NCI-H524 treated with DMSO at 0.1 percent for 48 hours (cell line): ENCODE results near the gene INSRR.

Experiments used
- DNase-seq: peaks from one replicate; lab custom pipeline; 2025; lab: John Stamatoyannopoulos, UW

The INSRR gene

DNA sequence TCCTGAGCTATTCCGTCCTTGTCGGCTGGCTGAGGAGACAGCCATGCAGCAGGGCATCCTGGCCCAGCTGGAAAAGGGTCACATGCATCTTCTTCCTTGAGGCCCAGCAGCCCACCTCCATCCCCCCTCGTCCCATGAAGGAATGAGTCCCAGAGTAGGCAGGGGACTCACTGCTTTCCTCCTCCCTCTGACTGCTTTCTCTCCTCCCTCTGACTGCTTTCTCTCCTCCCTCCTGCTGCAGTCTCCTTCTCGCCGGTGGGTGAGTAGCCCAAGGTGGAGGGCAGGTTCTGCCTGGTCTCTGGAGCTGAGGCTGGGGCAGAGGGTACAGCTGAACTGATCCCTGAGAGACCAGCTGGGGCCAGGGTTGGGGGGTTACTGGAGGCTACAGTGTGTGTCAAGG is 15.2 kb upstream of the INSRR start:
- no peak for DNase-seq

DNA sequence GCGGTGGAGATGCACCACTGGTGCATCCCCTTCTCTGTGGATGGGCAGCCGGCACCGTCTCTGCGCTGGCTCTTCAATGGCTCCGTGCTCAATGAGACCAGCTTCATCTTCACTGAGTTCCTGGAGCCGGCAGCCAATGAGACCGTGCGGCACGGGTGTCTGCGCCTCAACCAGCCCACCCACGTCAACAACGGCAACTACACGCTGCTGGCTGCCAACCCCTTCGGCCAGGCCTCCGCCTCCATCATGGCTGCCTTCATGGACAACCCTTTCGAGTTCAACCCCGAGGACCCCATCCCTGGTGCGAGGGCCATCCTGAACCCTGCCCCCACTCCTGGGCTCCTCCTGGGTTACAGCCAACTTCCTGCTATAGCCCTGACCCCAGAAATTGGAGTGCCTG is 14.7 kb upstream of the INSRR start:
- no peak for DNase-seq

DNA sequence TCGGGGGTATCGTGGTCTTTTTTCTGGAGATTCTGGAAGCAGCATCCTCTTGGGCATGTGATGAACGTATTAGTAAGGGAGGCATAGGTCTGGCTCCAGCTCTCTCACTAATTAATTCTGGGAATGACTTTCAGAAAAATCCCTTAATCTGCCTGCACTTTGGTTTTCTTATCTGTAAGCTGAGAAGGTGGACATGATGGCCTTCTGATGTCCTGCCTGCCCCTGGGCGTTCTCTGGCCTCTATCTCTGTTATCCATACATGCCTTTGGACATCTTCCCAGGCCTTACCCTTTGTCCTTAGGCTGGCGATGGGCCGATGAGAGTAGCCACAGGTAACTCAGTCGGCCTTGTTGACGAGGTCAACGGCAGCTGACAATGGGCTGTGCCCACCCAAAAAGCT is 10.5 kb upstream of the INSRR start:
- DNase-seq: no peak

DNA sequence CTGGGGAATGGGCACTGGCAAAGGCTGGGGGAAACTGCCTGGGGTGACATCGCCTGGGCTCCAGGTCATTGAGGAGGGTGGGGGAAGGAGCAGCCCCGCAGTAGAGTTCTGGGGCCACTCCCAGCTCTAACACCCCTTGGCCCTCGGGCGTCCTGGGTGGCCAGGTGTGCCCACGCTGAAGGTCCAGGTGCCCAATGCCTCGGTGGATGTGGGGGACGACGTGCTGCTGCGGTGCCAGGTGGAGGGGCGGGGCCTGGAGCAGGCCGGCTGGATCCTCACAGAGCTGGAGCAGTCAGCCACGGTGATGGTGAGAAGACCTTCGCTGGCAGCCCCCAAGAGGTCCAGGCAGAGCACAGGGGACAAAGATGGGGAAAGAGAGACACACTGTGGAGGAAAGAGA is 9.4 kb upstream of the INSRR start:
- DNase-seq: no peak

DNA sequence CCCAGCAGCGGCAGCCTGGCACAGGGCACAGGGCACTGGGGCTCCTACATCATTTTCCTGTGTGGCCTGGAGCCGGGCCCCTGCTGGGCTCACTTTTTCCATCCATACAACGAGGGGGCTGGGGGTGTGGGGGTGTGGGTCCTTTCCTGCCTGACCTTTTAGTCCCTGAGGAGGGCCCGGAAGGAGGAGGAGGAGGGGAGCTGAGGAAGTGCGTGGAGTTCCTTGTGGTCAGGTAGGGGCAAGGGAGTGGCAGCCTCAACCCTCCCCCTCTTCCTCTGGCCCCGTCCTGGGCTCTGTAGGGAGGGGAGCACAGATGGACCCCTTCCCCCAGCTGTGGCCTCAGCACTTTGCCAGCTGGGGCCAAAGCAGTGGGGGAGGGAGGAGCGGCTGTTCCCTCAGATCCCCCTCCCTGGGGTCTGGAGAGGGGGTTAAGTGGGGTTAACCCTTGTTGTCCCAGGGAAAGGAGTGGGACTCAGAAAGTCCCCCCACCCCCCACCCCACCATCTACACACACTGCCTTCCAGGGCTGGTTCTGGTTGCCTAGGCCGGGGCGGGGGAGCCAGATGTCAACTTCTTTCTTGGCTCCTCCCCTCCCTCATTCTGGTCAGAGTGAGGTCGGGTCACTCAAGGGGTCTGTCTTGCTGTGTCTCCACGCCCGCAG is 7.5 kb upstream of the INSRR start:
- DNase-seq: no peak

DNA sequence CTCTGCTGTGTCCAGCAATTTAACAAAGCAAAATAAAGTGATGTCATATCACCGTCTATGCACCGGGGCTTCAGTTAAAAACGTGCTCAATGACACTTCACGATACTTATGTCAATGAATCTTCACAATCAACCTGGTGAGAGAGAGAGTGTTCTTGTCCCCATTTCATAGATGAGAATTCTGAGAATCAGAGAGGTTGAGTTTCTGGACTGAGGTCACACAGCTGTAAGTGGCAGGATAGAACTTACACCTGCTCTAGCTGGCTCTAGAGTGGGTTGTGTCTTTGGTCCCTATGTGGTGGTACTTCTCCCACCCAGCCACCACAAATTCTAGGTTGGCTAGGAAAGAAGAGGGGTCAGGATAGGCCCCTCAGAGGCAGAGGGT is 6.9 kb upstream of the INSRR start:
- no peak for DNase-seq

DNA sequence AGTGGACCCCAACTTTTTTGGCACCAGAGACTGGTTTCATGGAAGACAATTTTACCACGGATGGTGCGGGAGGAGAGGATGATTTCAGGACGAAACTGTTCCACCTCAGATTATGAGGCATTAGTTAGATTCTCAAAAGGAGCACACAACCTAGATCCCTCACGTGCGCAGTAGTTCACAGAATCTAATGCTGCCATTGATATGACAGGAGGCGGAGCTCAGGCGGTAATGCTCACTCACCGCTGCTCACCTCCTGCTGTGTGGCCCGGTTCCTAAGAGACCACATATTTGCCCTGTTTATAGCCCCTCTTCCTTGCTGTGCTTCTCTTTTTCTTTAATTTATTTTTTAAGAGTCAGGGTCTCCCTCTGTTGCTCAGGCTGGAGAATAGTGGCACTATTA is 6.3 kb upstream of the INSRR start:
- DNase-seq: no peak

DNA sequence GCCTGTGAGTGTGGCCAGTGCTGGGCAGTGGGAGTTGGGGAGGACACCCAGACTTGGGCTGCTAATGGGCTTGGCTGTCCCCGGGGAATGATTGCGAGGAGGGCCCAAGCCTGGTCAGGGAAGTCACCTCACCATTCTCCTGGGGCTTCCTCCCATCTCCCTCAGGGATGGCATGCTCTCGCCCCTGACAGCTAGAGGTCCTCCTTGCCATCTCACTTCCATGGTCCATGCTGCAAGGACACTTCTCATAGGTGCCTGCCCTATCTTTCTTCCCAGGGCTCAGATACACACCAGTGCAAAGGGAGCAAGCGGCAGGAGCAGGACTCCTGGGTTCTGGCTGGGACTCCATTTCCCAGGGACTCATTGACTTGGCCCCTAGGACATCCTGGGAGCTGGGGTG is 5.9 kb upstream of the INSRR start:
- DNase-seq: no peak

DNA sequence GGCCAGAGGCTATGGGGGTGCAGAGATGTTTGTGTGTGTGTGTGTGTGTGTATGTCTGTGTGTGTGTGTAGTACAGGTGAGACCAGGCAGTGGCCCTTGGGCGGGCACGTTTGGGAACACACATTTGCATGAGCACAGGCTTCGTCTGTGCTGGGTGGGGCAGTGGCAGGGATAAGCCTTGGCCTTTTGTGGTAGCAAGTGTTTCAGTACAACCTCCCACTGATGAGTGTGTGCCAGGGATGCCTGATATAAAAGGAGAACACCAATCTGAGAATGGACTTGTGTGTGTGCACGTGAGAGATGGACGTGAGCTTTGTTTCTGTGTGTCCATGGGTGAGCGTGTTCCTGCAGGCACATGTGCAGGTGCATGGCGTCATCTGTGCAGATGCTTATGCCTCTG is 4.7 kb upstream of the INSRR start:
- no peak for DNase-seq

DNA sequence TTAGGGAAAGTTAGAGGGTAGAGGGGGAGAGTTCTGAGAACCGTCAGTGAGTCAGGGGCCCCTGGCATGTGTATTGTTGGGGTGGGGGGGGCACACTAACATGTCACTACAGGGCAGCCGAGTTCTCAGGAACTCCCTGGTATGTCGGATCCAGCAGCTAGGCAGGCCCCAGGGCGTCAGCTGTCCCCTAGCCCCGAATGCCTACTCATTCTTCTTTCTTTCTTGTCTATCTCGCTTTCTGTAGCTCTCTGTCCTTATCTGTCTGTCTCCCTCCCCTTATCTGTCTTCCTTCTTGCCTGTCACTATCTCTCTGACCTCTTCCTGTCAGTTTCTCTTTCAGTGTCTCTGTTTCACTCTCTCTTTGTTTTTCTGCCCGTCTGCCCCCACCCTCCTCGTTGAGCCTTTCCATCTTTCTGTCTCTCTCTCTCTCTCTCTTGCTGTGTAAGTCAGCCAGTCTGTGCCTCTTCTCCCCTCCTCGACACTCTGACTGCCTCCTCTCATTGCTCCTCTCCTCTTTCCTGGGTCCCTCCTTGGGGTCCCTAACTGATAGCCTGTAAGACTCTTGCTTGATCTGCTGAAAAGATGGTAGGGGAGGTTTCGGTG is 4.2 kb upstream of the INSRR start:
- no peak for DNase-seq

DNA sequence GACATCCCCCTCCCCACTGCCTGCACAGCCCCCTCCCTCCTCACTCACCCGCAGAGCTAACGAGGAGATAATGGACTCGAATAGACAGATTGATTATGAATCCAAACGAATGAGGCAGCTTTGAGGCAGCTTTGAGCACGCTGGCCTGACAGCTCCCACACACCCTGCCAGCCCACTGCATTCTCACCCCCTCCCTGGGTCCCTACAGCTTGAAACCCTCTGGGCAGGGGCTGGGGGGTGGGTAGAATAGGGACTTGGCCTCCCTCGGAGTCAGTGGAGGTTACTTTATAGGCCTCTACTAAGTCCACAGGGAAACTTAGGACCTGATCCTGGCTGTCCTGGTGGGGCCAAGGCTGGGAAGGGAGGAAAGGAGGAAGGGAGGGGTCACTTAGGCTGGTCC is 3.7 kb upstream of the INSRR start:
- no peak for DNase-seq

DNA sequence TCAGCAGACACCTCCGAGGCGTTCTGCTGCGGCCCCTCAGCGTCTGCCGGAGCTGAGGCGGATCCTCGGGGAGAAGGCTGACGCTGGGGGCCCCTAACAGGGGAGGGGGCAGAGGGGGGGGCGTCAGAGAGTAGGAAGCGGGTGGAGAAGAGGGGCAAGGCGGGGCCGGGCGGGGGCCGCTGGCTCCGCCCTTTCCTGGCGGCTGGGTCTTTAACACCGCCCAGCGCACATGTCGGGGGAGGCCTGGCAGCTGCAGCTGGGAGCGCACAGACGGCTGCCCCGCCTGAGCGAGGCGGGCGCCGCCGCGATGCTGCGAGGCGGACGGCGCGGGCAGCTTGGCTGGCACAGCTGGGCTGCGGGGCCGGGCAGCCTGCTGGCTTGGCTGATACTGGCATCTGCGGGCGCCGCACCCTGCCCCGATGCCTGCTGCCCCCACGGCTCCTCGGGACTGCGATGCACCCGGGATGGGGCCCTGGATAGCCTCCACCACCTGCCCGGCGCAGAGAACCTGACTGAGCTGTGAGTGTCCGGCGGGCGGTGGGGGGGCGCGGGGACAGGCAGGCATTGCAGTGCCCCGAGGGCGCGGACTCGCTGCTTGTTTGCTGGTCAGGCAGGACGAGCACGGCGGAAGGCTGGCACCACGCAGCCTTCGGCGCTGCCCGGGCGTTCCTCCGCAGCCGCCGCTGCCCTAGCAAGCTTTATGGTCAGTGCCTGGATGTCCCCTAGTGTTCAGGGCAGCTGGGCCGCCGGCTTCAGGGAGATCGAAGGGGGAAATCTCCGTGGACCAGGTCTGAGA is 1.9 kb upstream of the INSRR start, which contains the start of gene NTRK1:
Gene NTRK1, plus strand, starts transcription at position 238 of the 796 bp plus-strand sequence. Its CDS starts 70 bp downstream, at position 308.
- DNase-seq: peak; percentile 35

DNA sequence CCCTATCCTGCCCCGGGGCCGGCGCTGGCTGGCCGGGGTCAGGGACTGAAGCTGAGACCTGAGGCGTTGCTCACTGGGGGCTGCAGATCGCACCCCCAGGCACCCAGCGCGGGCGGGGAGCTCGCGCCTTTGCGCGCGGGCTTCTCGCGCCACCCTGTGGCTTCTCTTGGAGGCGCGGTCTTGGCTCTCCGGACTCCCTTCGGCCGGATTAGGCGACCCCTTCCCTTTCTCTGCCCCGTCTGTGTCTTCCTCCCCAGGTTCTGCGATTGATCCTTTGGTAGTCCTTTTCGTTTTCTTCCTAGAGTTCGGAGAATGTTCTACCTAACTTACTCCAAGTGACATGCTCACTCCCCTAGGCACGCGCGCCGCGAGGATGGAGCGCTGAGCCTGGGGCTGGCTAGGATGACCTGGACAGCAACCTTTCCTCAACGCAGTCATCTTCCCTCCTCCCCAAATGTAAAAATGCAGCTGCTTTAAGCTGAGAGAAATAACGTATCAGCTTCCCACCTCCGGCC is 1.3 kb upstream of the INSRR start:
- no peak for DNase-seq

DNA sequence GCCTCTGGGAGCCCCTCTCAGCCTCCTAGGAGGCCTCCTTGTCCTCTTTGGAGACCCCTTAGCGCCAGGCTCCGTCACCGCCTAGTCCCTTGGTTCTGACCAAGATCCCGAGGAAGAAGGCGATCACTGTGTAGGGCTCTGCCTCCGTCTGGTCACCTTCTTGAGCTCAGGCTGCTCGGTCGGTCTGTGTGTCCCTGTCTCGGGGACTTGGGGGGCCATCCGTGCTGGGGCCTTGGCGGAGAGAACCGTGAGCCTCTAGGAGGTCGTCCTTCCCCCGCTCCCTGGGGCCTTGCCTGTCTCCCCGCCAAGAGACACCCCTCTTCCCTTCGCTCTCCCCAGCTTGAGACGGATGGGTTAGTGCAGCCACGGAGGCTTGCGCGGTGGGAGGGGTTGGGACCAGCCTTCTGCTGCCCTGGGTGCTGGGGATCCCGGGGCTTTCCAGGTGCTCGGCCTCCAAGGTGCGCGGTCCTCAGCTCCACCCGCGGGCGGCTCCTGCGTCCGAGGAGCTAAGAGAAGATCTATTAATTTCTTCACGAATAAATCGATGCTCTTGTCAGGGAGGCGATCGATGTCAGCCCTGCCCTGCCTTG is 701 bp upstream of the INSRR start:
- no peak for DNase-seq

DNA sequence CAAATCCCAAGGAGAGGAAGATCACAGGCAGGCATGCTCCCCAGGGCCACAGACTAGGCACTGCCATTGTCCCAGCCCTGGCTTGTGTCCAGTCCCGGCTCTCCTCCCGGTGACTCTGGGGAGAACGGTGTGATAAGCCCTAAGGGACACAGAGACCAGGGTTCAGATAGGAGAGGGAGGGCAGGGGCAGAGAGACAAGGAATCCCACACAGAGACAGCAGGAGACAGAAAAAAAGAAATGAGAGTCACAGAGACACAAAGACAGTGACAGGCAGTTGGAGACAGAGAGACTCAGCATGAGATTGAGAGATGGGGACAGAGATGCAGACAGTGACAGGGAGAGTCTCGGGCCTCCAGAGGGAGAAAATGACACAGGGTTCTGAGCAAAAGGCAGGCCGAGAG is 361 bp downstream of the INSRR start:
- no peak for DNase-seq

DNA sequence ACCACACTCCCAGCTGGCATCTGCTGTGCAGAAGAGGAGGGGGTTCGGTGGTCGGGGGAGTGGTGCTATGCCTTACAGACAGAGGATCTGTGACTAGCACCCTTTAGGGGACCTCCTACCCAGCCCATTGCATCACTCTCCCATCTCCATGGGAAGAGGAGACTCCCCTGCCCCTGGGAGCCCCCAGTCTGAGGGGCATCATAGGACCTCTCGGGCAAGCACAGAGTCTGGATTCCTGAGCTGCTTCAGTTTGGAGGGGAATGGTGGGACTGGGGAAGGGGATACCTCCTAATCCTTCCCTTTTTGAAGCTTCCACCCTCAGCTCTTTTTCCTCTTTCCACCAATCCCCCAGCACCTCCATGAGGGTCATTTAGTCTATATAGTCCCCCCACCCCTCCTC is 1.4 kb downstream of the INSRR start:
- no peak for DNase-seq

DNA sequence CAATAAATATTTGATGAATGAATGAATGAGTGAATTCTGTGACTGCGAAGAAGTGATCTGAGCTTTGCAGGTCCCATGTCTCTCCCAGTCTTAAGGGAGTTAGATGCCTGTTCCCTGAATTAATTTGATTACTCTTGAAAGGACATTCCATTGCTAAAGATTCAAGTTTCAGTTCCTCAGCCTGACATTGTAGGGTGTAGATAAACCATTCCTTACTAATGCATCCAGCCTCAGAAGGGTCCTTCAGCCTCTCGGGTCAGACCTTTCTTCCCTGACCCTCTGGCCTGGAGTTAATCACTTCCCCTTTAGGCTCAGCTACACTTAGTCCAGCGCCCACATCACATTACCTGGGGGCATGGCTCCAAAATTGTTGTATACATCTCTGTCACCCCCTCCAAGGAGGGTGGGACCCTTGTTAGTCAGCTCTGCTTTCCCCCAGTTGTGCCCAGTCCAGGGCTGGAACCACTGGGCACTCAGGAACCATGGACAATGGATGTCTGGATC is 2.6 kb downstream of the INSRR start:
- DNase-seq: no peak

DNA sequence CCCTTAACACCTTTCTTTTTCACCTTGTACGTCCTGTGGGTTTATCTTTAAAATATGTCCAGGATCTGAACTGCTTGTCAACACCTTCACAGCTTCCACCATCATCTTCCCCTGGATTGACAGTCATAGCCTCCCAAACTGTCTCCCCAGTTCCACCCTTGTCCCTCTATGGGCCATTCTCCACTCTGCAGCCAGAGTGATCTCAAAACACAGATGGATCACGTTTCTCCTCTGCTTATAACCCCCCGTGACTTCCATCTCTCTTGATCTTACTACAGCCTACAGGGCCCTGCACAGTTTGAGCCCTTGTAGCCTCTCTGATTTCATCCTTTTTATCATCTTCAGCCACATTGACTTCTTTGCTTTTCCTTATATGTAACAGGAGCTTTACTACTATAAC is 4.3 kb downstream of the INSRR start:
- DNase-seq: no peak

DNA sequence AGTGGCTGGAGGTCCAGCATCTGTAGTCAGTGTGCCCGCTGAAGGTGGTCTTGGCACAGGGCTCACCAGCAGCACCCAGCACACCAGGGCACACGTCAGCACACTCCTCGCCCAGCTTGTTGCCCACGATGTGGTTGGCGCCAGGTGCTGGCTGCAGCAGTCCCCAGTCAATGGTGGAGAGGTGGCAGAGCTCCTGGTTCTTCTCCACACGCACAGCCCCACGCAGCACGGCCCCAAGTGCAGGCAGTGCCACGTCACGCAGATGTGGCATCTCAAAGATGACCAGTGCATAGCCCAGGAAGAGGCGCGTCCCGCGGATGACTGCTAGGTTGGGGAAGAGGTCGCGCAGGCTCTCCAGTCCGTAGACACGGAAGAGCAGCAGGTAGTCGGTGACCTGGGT is 5.2 kb downstream of the INSRR start:
- no peak for DNase-seq

DNA sequence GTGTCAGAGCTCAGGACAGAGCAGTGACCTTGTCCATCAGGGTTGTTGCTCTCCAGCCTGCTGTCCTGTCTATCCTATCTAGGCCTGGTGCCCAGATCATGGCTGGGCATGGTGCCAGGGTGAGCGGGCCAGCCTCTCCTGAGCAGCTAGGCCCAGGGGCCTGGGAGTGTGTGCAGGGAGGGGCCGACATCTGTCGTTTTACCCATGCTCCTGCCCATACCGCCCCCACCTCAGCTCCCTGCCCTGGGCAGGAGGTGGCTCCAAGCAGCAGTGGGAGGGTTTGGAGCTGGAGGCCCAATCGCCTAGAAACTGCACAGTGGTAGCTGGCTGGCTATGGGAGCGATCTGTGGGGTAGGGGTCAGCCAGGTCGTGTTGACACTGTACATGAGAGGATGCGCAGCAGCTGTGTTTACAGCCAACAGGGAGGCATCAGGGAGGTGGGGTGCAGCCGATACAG is 6.5 kb downstream of the INSRR start:
- peak; percentile 63 for DNase-seq

DNA sequence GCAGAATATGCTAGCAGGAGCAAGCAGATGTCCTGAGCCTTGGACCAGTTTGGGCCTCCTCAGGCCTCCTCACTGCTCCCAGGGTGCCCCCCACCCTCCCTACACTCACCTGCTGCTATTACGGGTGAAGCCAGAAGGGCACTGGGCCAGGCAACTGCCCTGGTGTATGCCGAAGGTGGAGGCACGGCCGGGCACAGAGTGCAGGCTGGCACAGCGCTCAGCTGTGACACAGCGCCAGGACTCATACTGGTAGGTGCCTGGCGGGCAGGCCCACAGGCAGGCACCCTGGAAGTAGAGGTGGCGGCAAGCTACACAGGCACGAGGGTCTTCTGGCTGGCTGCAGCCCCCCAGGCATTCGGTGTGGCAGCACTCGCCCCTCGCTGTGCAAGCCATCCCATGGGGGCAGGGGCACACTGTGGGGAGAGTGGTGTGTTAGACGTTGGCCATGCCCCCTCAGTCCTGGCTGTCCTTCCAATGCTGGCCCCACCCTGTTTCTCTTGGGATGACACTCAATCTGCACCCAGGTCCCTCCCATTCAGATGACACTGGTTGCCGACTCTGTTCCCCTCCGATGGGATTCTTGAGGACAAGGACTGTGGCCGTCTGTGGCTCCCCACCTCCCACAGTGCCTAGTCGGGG is 7.0 kb downstream of the INSRR start:
- DNase-seq: no peak

DNA sequence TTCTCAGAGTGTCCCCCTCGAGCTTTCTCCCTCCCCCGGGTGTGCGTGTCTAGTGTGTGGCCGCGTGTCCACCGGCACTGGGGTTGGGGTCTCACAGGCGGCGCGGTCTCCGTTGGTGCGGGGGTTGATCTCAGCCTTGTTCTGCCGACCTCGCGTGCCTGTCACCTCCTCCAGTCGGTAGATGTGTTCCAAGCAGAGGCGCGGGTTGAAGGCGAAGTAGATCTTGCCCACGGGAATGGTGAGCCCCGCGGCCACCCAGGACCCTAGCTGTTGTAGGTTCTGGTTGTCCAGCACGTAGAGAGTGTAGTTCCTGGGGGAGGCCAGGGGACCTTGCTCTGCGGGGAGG is 9.8 kb downstream of the INSRR start:
- DNase-seq: no peak
